ENCODE measurements around the gene ACSL3.
A peak's percentile ranks its signal among the peaks of the same experiment; 100 is the strongest.
"Not testable (repeated sequence)": the region's sequence is repeated elsewhere in the genome, so short reads cannot be mapped to it uniquely, and the experiment has no call there.

ACSL3 gene

GRCh38 chr2:222915092-222915957 lies 54.5 kb downstream of the ACSL3 start:
- DNase-seq = no peak

- DNase-seq = no peak
Observed at GRCh38 chr2:222916229-222917197, 55.7 kb downstream of the ACSL3 start.

- not testable (repeated sequence) for DNase-seq
Observed at GRCh38 chr2:222917212-222917611, 56.4 kb downstream of the ACSL3 start.

- DNase-seq = peak; percentile 32
Observed at GRCh38 chr2:222919841-222920526, 59.1 kb downstream of the ACSL3 start.

GRCh38 chr2:222920657-222921186 lies 59.9 kb downstream of the ACSL3 start:
- no peak for DNase-seq

- no peak for DNase-seq
Observed at GRCh38 chr2:222922019-222922800, 61.4 kb downstream of the ACSL3 start.

GRCh38 chr2:222926915-222927314 lies 66.1 kb downstream of the ACSL3 start:
- DNase-seq = no peak

- DNase-seq = no peak
Observed at GRCh38 chr2:222927600-222927999, 66.8 kb downstream of the ACSL3 start.

- no peak for DNase-seq
Observed at GRCh38 chr2:222928335-222928734, 67.5 kb downstream of the ACSL3 start.

- no peak for DNase-seq
Observed at GRCh38 chr2:222930862-222931261, 70.0 kb downstream of the ACSL3 start.

GRCh38 chr2:222931659-222932058 lies 70.8 kb downstream of the ACSL3 start:
- no peak for DNase-seq

- no peak for DNase-seq
Observed at GRCh38 chr2:222933458-222933857, 72.6 kb downstream of the ACSL3 start.

- DNase-seq = no peak
Observed at GRCh38 chr2:222935688-222936298, 75.0 kb downstream of the ACSL3 start.

GRCh38 chr2:222936705-222937104 lies 75.9 kb downstream of the ACSL3 start:
- DNase-seq = no peak

- DNase-seq = no peak
Observed at GRCh38 chr2:222938327-222938726, 77.5 kb downstream of the ACSL3 start.

GRCh38 chr2:222939208-222939856 lies 78.5 kb downstream of the ACSL3 start:
- peak; percentile 61 for DNase-seq

GRCh38 chr2:222939979-222940378 lies 79.1 kb downstream of the ACSL3 start:
- no peak for DNase-seq

- DNase-seq = no peak
Observed at GRCh38 chr2:222941510-222942032, 80.7 kb downstream of the ACSL3 start.

- no peak for DNase-seq
Observed at GRCh38 chr2:222942561-222942960, 81.7 kb downstream of the ACSL3 start.

- no peak for DNase-seq
Observed at GRCh38 chr2:222942977-222943376, 82.1 kb downstream of the ACSL3 start.

- no peak for DNase-seq
Observed at GRCh38 chr2:222943820-222944219, 83.0 kb downstream of the ACSL3 start.

All from T1000 (cell line).